ENCODE measurements around the gene ORM2.

Gene ORM2

GRCh38 chr9:114348906-114349482, 19.3 kb downstream of the ORM2 start:
- peak; percentile 88 to 90 for DNase-seq (ENCODE audit: low read depth in 2 of 2)

GRCh38 chr9:114349713-114350480, 20.2 kb downstream of the ORM2 start:
- DNase-seq (ENCODE audit: low read depth in 2 of 2): no peak

GRCh38 chr9:114350636-114351401, 21.1 kb downstream of the ORM2 start:
- no peak for DNase-seq (ENCODE audit: low read depth in 2 of 2)

GRCh38 chr9:114351932-114352331, 22.3 kb downstream of the ORM2 start:
- DNase-seq (ENCODE audit: low read depth in 2 of 2): no peak

- no peak for DNase-seq (ENCODE audit: low read depth in 2 of 2)
Observed at GRCh38 chr9:114355821-114356220, 26.2 kb downstream of the ORM2 start.

GRCh38 chr9:114356792-114357191, 27.1 kb downstream of the ORM2 start:
- no peak for DNase-seq (ENCODE audit: low read depth in 2 of 2)

- no peak for DNase-seq (ENCODE audit: low read depth in 2 of 2)
Observed at GRCh38 chr9:114357360-114357759, 27.7 kb downstream of the ORM2 start.

GRCh38 chr9:114357911-114358328, 28.3 kb downstream of the ORM2 start:
- DNase-seq (ENCODE audit: low read depth in 2 of 2): no peak

- DNase-seq (ENCODE audit: low read depth in 2 of 2): no peak
Observed at GRCh38 chr9:114359801-114360200, 30.1 kb downstream of the ORM2 start.

- DNase-seq (ENCODE audit: low read depth in 2 of 2): no peak
Observed at GRCh38 chr9:114361542-114361941, 31.9 kb downstream of the ORM2 start.

- DNase-seq (ENCODE audit: low read depth in 2 of 2): no peak
Observed at GRCh38 chr9:114362394-114362793, 32.7 kb downstream of the ORM2 start.

- no peak for DNase-seq (ENCODE audit: low read depth in 2 of 2)
Observed at GRCh38 chr9:114363424-114363823, 33.8 kb downstream of the ORM2 start.

GRCh38 chr9:114364134-114365041, 34.7 kb downstream of the ORM2 start:
- DNase-seq (ENCODE audit: low read depth in 2 of 2): no peak

- DNase-seq (ENCODE audit: low read depth in 2 of 2): no peak
Observed at GRCh38 chr9:114365194-114365593, 35.5 kb downstream of the ORM2 start.

GRCh38 chr9:114366334-114367128, 36.9 kb downstream of the ORM2 start:
- no peak for DNase-seq (ENCODE audit: low read depth in 2 of 2)

GRCh38 chr9:114367366-114367765, 37.7 kb downstream of the ORM2 start:
- no peak for DNase-seq (ENCODE audit: low read depth in 2 of 2)

- DNase-seq (ENCODE audit: low read depth in 2 of 2): no peak
Observed at GRCh38 chr9:114367772-114368569, 38.3 kb downstream of the ORM2 start.

- no peak for DNase-seq (ENCODE audit: low read depth in 2 of 2)
Observed at GRCh38 chr9:114369216-114370130, 39.8 kb downstream of the ORM2 start.

All from stimulated activated CD8-positive, alpha-beta memory T cell treated with anti-CD3 and anti-CD28 coated beads, Interleukin-15, amount 100 ng/mL, for 48 hours (primary cell).